ENCODE results near the gene PRR16.
"Not testable (repeated sequence)": the region's sequence is repeated elsewhere in the genome, so short reads cannot be mapped to it uniquely, and the experiment has no call there.

The PRR16 gene

GRCh38 chr5:120463991-120464626, at the start of gene PRR16:
TSS of gene PRR16 (plus strand) at chr5:120464300.
- no peak for DNase-seq (ENCODE audit: insufficient read length, low spot score)
- FAIRE-seq: no peak

- DNase-seq (ENCODE audit: insufficient read length, low spot score): no peak
- FAIRE-seq: no peak
These were observed 48.1 kb upstream of the PRR16 start for GRCh38 chr5:120415985-120416384.

- FAIRE-seq: no peak
These were observed 45.0 kb upstream of the PRR16 start for GRCh38 chr5:120419127-120419526.

GRCh38 chr5:120426633-120427275, 37.3 kb upstream of the PRR16 start:
- not testable (repeated sequence) for DNase-seq (ENCODE audit: insufficient read length, low spot score); FAIRE-seq

More at GRCh38 chr5:120419127-120419526, 45.0 kb upstream of the PRR16 start:
- no peak for DNase-seq (ENCODE audit: insufficient read length, low spot score)

- FAIRE-seq: no peak
These were observed 33.5 kb upstream of the PRR16 start for GRCh38 chr5:120430572-120430971.

GRCh38 chr5:120432861-120433260, 31.2 kb upstream of the PRR16 start:
- no peak for DNase-seq (ENCODE audit: insufficient read length, low spot score)

More at GRCh38 chr5:120430572-120430971, 33.5 kb upstream of the PRR16 start:
- no peak for DNase-seq (ENCODE audit: insufficient read length, low spot score)

GRCh38 chr5:120435129-120435528, 29.0 kb upstream of the PRR16 start:
- no peak for FAIRE-seq
- DNase-seq (ENCODE audit: insufficient read length, low spot score): no peak

More at GRCh38 chr5:120432861-120433260, 31.2 kb upstream of the PRR16 start:
- no peak for FAIRE-seq

GRCh38 chr5:120436996-120437395, 27.1 kb upstream of the PRR16 start:
- DNase-seq (ENCODE audit: insufficient read length, low spot score) (no peak), FAIRE-seq (no peak)

- FAIRE-seq (no peak), DNase-seq (ENCODE audit: insufficient read length, low spot score) (no peak)
These were observed 21.4 kb upstream of the PRR16 start for GRCh38 chr5:120442694-120443093.

- FAIRE-seq: no peak
- DNase-seq (ENCODE audit: insufficient read length, low spot score): no peak
These were observed 20.5 kb upstream of the PRR16 start for GRCh38 chr5:120443607-120444006.

- DNase-seq (ENCODE audit: insufficient read length, low spot score) (no peak), FAIRE-seq (no peak)
These were observed 18.0 kb upstream of the PRR16 start for GRCh38 chr5:120446068-120446492.

- FAIRE-seq (no peak), DNase-seq (ENCODE audit: insufficient read length, low spot score) (no peak)
These were observed 17.2 kb upstream of the PRR16 start for GRCh38 chr5:120446901-120447300.

GRCh38 chr5:120447706-120448239, 16.3 kb upstream of the PRR16 start:
- DNase-seq (ENCODE audit: insufficient read length, low spot score): no peak
- no peak for FAIRE-seq

GRCh38 chr5:120449501-120449900, 14.6 kb upstream of the PRR16 start:
- FAIRE-seq: no peak

GRCh38 chr5:120450910-120451309, 13.2 kb upstream of the PRR16 start:
- FAIRE-seq (no peak), DNase-seq (ENCODE audit: insufficient read length, low spot score) (no peak)

More at GRCh38 chr5:120449501-120449900, 14.6 kb upstream of the PRR16 start:
- no peak for DNase-seq (ENCODE audit: insufficient read length, low spot score)

GRCh38 chr5:120451445-120451844, 12.7 kb upstream of the PRR16 start:
- no peak for FAIRE-seq

GRCh38 chr5:120452471-120452870, 11.6 kb upstream of the PRR16 start:
- FAIRE-seq (no peak), DNase-seq (ENCODE audit: insufficient read length, low spot score) (no peak)

More at GRCh38 chr5:120451445-120451844, 12.7 kb upstream of the PRR16 start:
- DNase-seq (ENCODE audit: insufficient read length, low spot score): no peak

- FAIRE-seq (no peak), DNase-seq (ENCODE audit: insufficient read length, low spot score) (no peak)
These were observed 9.9 kb upstream of the PRR16 start for GRCh38 chr5:120454094-120454798.

- no peak for FAIRE-seq
- no peak for DNase-seq (ENCODE audit: insufficient read length, low spot score)
These were observed 8.1 kb upstream of the PRR16 start for GRCh38 chr5:120456006-120456405.

- peak; percentile 68 for FAIRE-seq
- no peak for DNase-seq (ENCODE audit: insufficient read length, low spot score)
These were observed 6.1 kb upstream of the PRR16 start for GRCh38 chr5:120457839-120458507.

- not testable (repeated sequence) for FAIRE-seq; DNase-seq (ENCODE audit: insufficient read length, low spot score)
These were observed 5.6 kb upstream of the PRR16 start for GRCh38 chr5:120458508-120458847.

Data from GM19239 (cell line).